SKM-1 (cell line): ENCODE measurements around the gene REV3L.
"Not testable (repeated sequence)": the region's sequence is repeated elsewhere in the genome, so short reads cannot be mapped to it uniquely, and the experiment has no call there.

Source experiments
- DNase-seq: peaks from one replicate; lab custom pipeline; 2025; ENCODE audit not compliant: unreplicated experiment; lab: John Stamatoyannopoulos, UW

REV3L gene

DNA sequence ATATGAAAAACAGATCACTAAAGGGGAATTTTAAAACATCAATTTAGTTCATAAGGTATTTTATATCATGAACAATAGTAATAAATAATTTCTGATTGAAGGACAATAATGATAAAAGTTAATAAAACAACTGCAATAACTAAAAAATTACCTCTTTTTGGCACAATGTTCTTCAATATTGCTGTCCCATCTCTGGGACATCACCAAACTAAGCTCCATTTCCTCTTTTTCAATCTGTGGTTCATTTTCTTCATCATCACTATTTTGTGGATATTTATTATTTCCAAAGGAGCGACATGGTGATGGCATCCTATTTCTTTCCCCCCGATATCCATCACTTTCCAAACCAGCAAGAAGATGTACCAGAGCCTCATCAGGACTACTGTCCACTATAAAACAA lies 103.2 kb downstream of the REV3L start:
- DNase-seq, result no peak

DNA sequence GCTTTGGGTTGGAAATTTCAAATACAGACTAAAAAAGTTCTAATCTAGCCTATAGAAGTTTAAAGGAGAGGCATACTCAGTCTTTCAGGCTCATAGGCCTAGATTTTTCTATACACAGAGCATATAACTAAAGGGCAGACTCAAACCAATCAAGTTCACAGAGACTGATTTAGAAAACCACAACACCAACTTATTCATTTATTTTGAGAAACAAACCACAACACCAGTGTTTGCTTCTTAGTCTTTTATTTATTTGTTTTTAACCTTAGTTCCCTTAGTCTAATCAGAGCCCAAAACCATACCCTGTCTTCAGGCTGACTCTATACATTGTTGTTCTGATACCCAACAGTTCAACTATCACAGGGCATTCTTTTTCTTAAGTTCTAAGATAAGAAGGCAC lies 103.7 kb downstream of the REV3L start:
- no peak for DNase-seq

GRCh38 chr6:111377558-111378120 lies 105.4 kb downstream of the REV3L start:
- no peak for DNase-seq

DNA sequence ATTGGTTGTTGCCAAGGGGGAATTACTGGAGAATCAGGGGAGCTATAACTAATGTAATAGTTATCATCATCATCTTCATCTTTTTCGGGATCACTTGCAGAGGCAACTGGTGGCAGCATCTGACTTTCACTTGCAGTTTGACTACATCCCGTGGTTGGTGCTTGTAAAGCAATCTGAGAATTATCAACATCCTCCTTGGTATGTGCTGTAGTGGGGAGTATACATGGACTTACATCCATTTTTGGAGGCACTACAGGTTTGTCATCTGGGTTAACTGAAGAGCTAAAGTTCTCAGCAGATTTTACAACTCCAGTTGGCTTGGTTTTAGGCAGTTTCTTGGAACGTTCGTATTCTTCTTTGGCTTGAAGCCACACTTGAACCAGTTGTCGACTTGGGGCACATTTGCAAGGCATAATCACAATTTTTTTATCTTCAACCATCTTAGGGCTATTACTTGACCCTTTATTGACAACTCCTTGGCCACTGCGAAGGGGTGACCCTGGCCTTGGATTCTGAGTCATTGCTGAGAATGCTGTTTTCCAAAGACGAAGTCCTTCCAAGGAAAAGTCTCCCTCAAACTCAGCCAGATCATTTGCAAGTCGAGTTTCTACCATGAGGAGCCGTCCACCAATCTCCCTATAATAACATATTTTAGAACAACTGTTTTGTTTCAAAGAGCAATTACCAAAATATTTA lies 115.5 kb downstream of the REV3L start:
- no peak for DNase-seq

DNA sequence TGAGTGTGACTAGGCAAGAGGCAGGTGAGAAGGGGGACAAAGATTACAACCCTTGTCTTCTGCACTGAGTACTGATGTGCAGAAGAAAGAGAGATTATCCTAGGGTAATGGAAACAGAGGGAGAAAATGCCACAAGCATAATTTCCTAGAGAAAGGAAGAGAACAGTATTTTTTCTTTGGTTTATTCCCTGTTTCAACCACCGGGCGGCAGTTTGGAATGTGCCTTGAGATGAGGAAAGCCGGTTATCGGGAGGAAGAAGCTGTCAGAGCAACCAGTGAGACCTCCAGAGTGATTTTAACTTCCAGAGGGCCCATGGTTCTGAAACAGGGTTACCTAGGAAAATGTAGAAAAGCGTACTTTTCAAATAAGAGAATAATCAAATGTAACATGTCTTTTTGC lies 121.4 kb downstream of the REV3L start:
- no peak for DNase-seq

GRCh38 chr6:111358454-111358853 lies 124.6 kb downstream of the REV3L start:
- no peak for DNase-seq

- no peak for DNase-seq
Measured at GRCh38 chr6:111357705-111358104, 125.3 kb downstream of the REV3L start.

GRCh38 chr6:111356551-111356950 lies 126.5 kb downstream of the REV3L start:
- DNase-seq, result no peak

DNA sequence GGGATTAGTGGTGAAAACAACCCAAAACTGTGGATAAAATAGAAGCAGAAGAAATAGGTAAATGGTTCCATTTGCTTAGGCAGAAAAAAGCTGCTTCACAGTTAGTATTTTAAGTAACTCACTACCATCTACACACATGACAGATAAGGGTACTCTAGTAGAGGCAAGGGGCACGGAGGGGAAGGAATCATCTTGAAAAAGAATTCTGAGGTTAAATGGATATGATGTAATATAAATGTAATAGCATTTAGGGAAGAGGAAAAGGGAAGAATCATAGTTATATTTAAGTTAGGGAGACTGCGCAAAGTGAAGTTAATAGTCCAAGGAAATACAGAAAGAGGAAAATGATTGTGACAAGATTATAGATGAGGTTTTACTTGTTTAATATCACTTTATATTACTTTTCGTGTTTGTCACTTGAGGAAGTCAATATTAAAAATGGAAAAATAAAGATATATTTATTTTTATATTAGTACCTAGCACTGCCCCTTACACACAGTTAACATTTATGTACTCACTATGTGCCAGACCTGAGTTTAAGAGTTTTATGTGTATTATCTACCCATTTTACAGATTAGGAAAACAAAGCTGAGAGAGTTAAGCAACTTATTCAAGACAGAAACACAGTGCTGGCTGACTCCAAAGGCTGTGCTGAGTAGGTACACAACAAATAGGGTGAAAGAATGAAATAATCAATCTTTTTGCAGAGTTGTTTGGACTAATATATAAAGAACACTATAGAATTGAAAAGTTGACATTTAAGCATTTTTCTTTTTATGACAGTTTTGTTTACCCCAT lies 128.1 kb downstream of the REV3L start:
- no peak for DNase-seq

- DNase-seq, result no peak
Measured at GRCh38 chr6:111353912-111354462, 129.0 kb downstream of the REV3L start.

DNA sequence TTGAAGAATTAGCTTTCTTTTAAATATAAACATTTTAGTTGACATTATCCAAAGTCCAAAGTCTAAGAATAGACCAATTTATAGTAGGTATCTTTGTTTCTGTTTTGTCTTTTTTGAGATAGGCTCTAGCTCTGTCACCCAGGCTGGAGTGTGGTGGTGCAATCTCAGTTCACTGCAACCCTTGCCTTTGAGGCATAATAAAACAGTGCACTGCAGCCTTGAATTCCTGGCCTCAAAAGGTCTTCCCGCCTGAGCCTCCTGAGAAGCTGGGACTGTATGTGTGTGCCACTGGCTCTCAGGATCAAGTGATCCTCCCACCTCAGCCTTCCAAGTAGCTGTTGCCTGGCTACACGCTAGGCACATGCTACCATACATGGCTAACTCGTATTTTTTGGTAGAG lies 135.4 kb downstream of the REV3L start:
- no peak for DNase-seq

GRCh38 chr6:111342913-111343312 lies 140.1 kb downstream of the REV3L start:
- no peak for DNase-seq

DNA sequence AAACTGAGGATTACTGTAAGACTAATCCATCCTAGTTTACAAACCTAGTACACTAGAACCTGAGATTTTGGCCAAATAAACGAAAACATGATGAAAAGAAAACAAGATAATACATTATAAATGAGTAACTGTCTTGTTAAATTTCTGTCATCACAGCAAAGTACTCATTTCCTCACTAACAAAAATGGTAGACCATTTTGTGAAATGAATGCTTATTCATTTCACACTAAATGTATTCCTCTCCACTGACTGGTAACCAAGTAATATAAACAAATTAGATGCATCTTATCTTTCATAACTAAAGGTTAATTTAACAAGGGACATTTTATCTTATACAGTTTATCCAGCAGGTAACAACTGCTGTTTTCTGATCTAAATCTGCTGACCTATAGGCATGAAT lies 143.7 kb downstream of the REV3L start:
- no peak for DNase-seq

DNA sequence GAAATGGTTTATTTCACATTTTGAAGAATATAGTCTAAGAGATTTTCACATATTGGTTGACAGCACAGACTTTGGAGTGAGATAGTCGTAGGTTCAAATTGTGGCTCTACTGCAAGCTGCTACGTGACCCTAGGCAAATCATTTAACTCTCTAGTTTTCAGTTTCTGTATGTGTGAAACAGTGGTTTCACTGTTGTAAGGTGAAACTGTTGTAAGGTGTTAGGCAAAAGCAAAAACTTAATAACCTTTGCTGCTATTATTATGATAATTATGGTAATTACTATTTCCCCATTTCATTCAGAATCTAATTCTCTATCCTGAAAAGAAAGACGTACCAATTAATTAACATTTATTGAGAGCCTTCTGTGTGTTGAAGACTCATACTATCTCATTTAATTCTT lies 144.2 kb downstream of the REV3L start:
- no peak for DNase-seq

- DNase-seq, result no peak
Measured at GRCh38 chr6:111337829-111338236, 145.2 kb downstream of the REV3L start.

DNA sequence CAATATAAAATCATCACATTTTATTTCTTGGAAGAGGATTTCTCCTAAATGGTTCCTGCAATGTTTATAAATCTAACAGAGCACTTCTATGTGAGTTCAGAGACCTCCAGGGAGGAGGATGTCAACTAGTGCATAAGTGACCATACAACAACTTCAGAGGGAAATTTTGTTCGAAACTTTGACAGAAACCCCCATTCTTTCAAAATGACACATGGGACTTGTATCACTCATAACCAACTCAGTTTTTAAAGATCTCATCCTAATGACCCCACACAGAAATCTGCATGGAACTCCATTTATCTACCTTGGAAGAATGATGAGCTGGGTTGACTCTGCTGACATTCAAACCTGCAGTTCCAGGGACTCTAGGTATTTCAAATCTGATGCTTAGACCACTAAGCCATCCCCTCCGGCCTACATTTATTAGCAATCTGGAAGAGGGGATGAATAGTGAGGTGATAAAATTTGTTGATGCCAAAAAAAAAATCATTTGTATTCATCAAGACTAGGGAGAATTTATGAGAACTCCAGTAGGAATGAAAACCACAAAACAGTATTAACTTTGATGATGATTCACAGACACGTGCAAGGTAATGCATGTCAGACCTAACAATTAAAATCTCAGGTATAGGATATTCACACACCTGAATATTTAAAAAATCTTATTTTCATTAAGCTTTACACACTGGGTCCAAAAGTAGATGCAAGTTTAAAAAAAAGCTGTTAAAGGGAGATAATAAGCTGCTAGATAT lies 153.0 kb downstream of the REV3L start:
- DNase-seq, result no peak

DNA sequence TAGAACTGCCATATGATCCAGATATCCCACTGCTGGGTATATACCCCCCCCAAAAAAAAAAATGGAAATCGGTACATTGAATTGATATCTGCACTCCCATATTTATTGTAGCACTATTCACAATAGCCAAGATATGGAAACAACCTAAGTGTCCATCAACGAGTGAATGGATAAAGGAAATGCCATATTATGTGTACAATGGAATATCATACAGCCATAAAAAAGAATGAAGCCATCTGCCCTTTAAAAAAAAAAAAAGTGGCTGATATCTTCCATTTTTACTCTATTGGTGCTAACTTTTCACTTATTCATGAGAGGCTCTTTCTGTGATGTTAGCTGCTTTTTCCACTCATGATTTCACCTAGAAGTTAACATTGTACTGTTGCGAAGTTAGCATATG lies 156.5 kb downstream of the REV3L start:
- DNase-seq, result no peak

DNA sequence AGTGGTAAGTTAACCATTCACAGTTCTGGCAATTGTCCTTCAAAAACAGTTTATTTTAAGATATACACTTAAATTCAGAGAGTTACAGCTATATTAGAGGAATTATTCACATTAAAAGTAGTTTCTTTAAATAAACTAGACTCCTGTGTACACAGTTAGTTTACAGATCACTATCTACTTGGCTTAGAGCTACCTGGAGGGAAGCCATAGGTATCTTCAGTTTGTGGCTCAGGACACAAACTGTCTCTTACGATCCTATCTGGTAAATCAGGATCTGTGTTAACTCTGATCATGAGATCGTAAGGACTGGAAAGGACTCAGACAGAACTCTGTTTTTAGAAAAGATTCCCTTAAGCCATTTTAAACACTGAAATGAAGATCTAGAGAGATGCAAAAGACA lies 160.9 kb downstream of the REV3L start:
- DNase-seq, result no peak

- not testable (repeated sequence) for DNase-seq
Measured at GRCh38 chr6:111307950-111308349, 175.1 kb downstream of the REV3L start.

- DNase-seq, result no peak
Measured at GRCh38 chr6:111307275-111307858, 175.7 kb downstream of the REV3L start.
